8988T (cell line): Measurements from ENCODE around the gene SELENOM.

Source experiments
- DNase-seq: peaks from one replicate; pipeline ENCODE4 v3.0.0; 2011

The SELENOM gene

GRCh38 chr22:31107178-31107893 lies at the start of gene SELENOM:
TSS of gene SELENOM (minus strand) at chr22:31107568. CDS start at chr22:31107505, 63 bp downstream.
- DNase-seq = peak; percentile 83

- no peak for DNase-seq
Observed at GRCh38 chr22:31155422-31155821, 48.1 kb upstream of the SELENOM start.

- DNase-seq = no peak
Observed at GRCh38 chr22:31154975-31155374, 47.6 kb upstream of the SELENOM start.

- no peak for DNase-seq
Observed at GRCh38 chr22:31153357-31153756, 46.0 kb upstream of the SELENOM start.

GRCh38 chr22:31151872-31152271 lies 44.5 kb upstream of the SELENOM start:
- no peak for DNase-seq

GRCh38 chr22:31150615-31151014 lies 43.2 kb upstream of the SELENOM start:
- no peak for DNase-seq

- DNase-seq = peak; percentile 60
Observed at GRCh38 chr22:31148953-31149627, 41.7 kb upstream of the SELENOM start.

- DNase-seq = no peak
Observed at GRCh38 chr22:31148488-31148887, 41.1 kb upstream of the SELENOM start.

GRCh38 chr22:31144223-31144622 lies 36.9 kb upstream of the SELENOM start:
- no peak for DNase-seq

GRCh38 chr22:31143537-31143936 lies 36.2 kb upstream of the SELENOM start:
- DNase-seq = no peak

GRCh38 chr22:31143038-31143437 lies 35.7 kb upstream of the SELENOM start:
- DNase-seq = no peak

- DNase-seq = no peak
Observed at GRCh38 chr22:31142285-31142684, 34.9 kb upstream of the SELENOM start.

- DNase-seq = no peak
Observed at GRCh38 chr22:31141551-31141950, 34.2 kb upstream of the SELENOM start.

GRCh38 chr22:31140746-31141145 lies 33.4 kb upstream of the SELENOM start:
- DNase-seq = no peak

- no peak for DNase-seq
Observed at GRCh38 chr22:31139866-31140716, 32.7 kb upstream of the SELENOM start, which contains the start of gene PLA2G3. TSS of gene PLA2G3 (minus strand) at chr22:31140508. CDS start at chr22:31140354, 154 bp downstream.

GRCh38 chr22:31139066-31139465 lies 31.7 kb upstream of the SELENOM start:
- DNase-seq = no peak

GRCh38 chr22:31138126-31138525 lies 30.8 kb upstream of the SELENOM start:
- DNase-seq = no peak

- no peak for DNase-seq
Observed at GRCh38 chr22:31137721-31138120, 30.4 kb upstream of the SELENOM start.

GRCh38 chr22:31136711-31137110 lies 29.3 kb upstream of the SELENOM start:
- DNase-seq = no peak

GRCh38 chr22:31136155-31136554 lies 28.8 kb upstream of the SELENOM start:
- DNase-seq = no peak

- DNase-seq = no peak
Observed at GRCh38 chr22:31135706-31136105, 28.3 kb upstream of the SELENOM start.

GRCh38 chr22:31134688-31135087 lies 27.3 kb upstream of the SELENOM start:
- no peak for DNase-seq

GRCh38 chr22:31133911-31134310 lies 26.5 kb upstream of the SELENOM start:
- DNase-seq = no peak

- no peak for DNase-seq
Observed at GRCh38 chr22:31130873-31131272, 23.5 kb upstream of the SELENOM start.
